Rectal smooth muscle tissue (tissue), 1 donor: ENCODE data around the gene GOLT1B.

Experiments
- H3K27ac ChIP-seq: one replicate; pipeline ENCODE4 v1.7.0; 2013; ENCODE audit warnings: low read depth, low read length, inconsistent platforms
- H3K27me3 ChIP-seq: one replicate; pipeline ENCODE4 v1.7.0; 2013; ENCODE audit warnings: low read length; ENCODE audit not compliant: control insufficient read depth, insufficient read depth
- H3K36me3 ChIP-seq: one replicate; pipeline ENCODE4 v1.7.0; 2013; ENCODE audit warnings: low read length; ENCODE audit not compliant: control insufficient read depth, insufficient read depth
- H3K4me1 ChIP-seq: one replicate; pipeline ENCODE4 v1.7.0; 2013; ENCODE audit warnings: low read length; ENCODE audit not compliant: control insufficient read depth, insufficient read depth
- H3K4me3 ChIP-seq: one replicate; pipeline ENCODE4 v1.7.0; 2013; ENCODE audit warnings: low read length
- H3K9ac ChIP-seq: one replicate; pipeline ENCODE4 v1.7.0; 2013; ENCODE audit warnings: low read length

Gene GOLT1B

GRCh38 chr12:21552635-21553328 lies 51.2 kb downstream of the GOLT1B start:
- H3K9ac ChIP-seq, result no peak overlapping the region
- H3K27ac ChIP-seq, result no peak overlapping the region

GRCh38 chr12:21553329-21553675 lies 51.7 kb downstream of the GOLT1B start:
- no peaks in the 10 kb centered on the region for H3K27me3 ChIP-seq
- H3K4me1 ChIP-seq, result peaks cover 2% of the 10 kb centered on the region
- H3K9ac ChIP-seq, result no peak overlapping the region
- H3K36me3 ChIP-seq, result no peaks in the 10 kb centered on the region
- no peak overlapping the region for H3K27ac ChIP-seq
- no peak overlapping the region for H3K4me3 ChIP-seq

More at GRCh38 chr12:21552635-21553328, 51.2 kb downstream of the GOLT1B start:
- peaks cover 2% of the 10 kb centered on the region for H3K4me1 ChIP-seq
- H3K4me3 ChIP-seq, result no peak overlapping the region
- no peaks in the 10 kb centered on the region for H3K27me3 ChIP-seq
- H3K36me3 ChIP-seq, result no peaks in the 10 kb centered on the region

DNA sequence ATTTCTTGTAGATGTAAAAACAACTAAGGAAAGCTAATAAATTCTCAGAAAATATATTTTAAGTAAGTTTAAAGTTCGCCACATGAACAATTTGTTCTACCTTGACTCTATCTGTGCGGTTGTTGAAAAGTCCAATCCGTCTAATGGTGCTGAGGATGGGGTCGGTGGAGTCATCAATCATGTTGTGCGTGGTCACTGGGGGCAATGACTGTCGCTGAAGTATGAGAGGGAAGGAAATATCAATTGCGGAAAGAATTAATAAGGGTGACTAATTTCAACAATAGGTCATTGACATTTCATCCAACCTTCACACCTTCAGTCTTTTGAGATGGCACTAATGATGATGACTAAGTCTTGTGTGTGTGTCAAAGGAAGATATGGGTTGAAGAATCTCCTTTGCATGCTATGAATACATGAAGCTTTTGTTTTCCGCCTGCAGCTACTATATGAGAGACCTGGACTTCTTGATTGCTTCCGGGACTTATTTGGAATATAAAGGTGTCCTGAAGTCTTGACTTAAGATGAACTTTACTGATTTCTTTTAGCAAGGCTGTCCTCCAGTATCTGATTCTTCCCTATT lies 56.6 kb downstream of the GOLT1B start:
- H3K36me3 ChIP-seq, result no peaks in the 10 kb centered on the region
- H3K4me3 ChIP-seq, result no peak overlapping the region
- H3K27ac ChIP-seq, result no peak overlapping the region
- H3K27me3 ChIP-seq, result no peaks in the 10 kb centered on the region
- no peak overlapping the region for H3K9ac ChIP-seq
- H3K4me1 ChIP-seq, result no peaks in the 10 kb centered on the region

- Histone ChIP-seq H3K9ac (no peak overlapping the region), H3K4me3 (no peak overlapping the region), H3K4me1 (no peaks in the 10 kb centered on the region), H3K27me3 (no peaks in the 10 kb centered on the region), H3K36me3 (no peaks in the 10 kb centered on the region), H3K27ac (no peak overlapping the region)
These were observed 58.4 kb downstream of the GOLT1B start for GRCh38 chr12:21559855-21560569.

DNA sequence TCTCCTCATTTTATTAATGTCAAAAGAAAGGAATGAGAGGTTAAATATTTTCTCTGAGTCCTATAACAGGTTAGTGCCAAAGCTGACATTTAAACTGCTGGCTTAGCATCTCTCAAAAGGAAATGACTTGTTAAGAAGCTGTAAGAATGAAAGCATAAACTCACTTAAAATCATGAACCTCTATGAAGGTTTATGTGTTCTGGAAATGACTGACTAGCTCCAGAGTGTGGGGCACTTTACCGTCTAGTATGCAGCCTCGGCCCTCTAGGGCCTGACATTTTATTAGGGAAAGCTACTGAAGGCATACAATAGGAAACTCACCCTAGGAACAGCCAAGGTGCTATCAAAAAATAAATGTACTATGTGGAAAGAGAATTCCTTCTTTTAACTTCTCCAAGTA lies 59.6 kb downstream of the GOLT1B start:
- H3K4me3 ChIP-seq, result no peak overlapping the region
- H3K9ac ChIP-seq, result no peak overlapping the region
- no peaks in the 10 kb centered on the region for H3K27me3 ChIP-seq
- H3K27ac ChIP-seq, result no peak overlapping the region
- H3K36me3 ChIP-seq, result no peaks in the 10 kb centered on the region
- H3K4me1 ChIP-seq, result no peaks in the 10 kb centered on the region

- H3K9ac ChIP-seq, result no peak overlapping the region
These were observed 61.3 kb downstream of the GOLT1B start for GRCh38 chr12:21562859-21563258.

DNA sequence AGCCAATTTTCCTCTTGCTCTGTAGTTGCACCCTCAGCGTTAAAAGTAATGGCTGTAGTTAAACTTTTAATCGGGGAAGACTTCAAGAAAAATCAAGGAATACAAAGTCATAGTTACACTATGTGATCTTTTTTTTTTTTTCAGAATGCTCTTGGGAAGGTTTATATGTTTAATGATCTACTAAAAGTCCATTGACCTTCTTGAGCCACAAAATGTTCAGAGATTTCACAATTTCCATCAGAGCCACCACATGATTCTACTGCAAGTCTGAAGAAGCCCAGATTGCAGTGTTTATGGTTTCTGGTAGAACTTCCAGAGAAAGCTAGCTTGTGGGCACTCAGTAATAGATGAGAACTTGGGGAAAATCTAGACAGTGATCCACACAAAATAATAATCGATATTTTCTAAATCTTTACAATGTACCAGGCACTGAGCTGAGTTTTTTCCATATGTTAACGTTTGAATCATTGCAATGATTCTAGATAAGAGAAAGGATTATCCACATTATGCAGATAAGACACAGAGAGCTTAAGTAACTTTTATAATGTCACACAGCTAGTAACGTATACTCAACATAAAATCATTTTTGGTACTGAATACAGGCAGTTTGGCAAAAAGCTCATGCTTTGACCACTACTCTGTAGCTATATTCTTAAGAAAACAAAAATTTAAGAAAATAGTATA lies 64.8 kb downstream of the GOLT1B start:
- H3K4me1 ChIP-seq, result no peaks in the 10 kb centered on the region
- no peaks in the 10 kb centered on the region for H3K27me3 ChIP-seq
- H3K36me3 ChIP-seq, result no peaks in the 10 kb centered on the region
- H3K9ac ChIP-seq, result no peak overlapping the region
- no peak overlapping the region for H3K4me3 ChIP-seq
- H3K27ac ChIP-seq, result no peak overlapping the region

More at GRCh38 chr12:21562859-21563258, 61.3 kb downstream of the GOLT1B start:
- Histone ChIP-seq H3K27me3 (no peaks in the 10 kb centered on the region), H3K27ac (no peak overlapping the region), H3K4me1 (no peaks in the 10 kb centered on the region), H3K36me3 (no peaks in the 10 kb centered on the region), H3K4me3 (no peak overlapping the region)

- no peak overlapping the region for H3K9ac ChIP-seq
- H3K36me3 ChIP-seq, result no peaks in the 10 kb centered on the region
- H3K4me1 ChIP-seq, result no peaks in the 10 kb centered on the region
- H3K27me3 ChIP-seq, result no peaks in the 10 kb centered on the region
- no peak overlapping the region for H3K4me3 ChIP-seq
- H3K27ac ChIP-seq, result no peak overlapping the region
These were observed 65.4 kb downstream of the GOLT1B start for GRCh38 chr12:21566907-21567394.
